SK-N-DZ (cell line): ENCODE results near the gene COPB1. TPM values are rescaled to one million over a fixed set of nuclear protein-coding genes. Genes with fewer than 3 reads are reported as not detected.
A peak's percentile ranks its signal among the peaks of the same experiment; 100 is the strongest.
"Not testable (repeated sequence)": the region's sequence is repeated elsewhere in the genome, so short reads cannot be mapped to it uniquely, and the experiment has no call there.

Source experiments
- DNase-seq: peaks from one replicate; pipeline ENCODE4 v3.0.0-alpha.2; 2015; ENCODE audit warnings: low spot score
- polyA plus RNA-seq, 2 experiments: library from polyadenylated mRNA; depleted of rRNA; stranded (reverse); fragments of >200 nt; gene quantifications; 2 replicates each; pipeline ENCODE4 v1.2.3, GENCODE V29; 2014

The COPB1 gene
- polyA plus RNA-seq (2014; cell fraction: cytosol; rRNA removed): 120 and 140 TPM in 2 replicates
- polyA plus RNA-seq (2014; cell fraction: nucleus; rRNA removed): 64.0 and 70.7 TPM in 2 replicates

GRCh38 chr11:14499560-14500180 lies at the start of gene COPB1:
COPB1 (minus strand) TSS chr11:14499811; CDS start chr11:14498928, 883 bp downstream.
- DNase-seq: peak; percentile 88

- no peak for DNase-seq
Observed at GRCh38 chr11:14547440-14547839, 47.8 kb upstream of the COPB1 start.

DNA sequence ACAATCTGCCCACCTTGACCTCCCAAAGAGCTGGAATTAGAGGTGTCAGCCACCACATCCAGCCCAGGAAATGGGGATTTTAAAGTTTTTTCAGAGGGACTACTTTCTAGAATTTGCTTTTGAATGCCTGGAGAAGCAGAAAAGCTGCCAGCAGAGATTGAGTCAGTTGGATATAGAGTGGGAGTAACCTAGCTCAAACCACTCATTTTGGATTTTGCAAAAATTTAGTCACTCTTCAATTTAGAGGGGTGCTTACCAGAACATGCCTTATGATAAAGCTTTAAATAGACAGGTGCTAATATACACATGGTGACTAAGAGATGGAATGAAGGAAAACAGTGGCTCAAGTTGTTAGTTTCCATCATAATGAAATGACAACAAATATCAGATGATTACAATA lies 47.1 kb upstream of the COPB1 start:
- no peak for DNase-seq

- no peak for DNase-seq
Observed at GRCh38 chr11:14544611-14545010, 45.0 kb upstream of the COPB1 start.

GRCh38 chr11:14543260-14543659 lies 43.6 kb upstream of the COPB1 start:
- DNase-seq: no peak

DNA sequence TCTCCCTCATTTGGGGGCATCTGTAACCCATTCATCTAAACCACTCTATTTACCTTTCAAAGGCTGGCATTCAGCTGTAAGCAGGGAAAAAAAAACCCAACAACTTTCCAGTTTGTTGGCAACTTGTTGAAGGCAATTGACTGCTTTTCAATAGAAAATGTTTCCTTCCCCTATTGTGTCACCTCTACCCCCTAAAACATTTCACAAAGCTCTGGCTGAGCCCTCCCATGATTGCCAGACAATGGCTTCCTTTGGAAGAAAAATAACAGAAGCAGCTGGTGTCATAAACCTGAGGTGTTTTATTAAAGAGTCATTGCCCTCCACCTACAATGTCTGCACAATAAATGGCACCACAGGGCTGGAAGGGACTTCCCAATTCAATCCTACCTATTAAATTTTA lies 42.7 kb upstream of the COPB1 start:
- DNase-seq: no peak

- no peak for DNase-seq
Observed at GRCh38 chr11:14541192-14541947, 41.8 kb upstream of the COPB1 start.

- no peak for DNase-seq
Observed at GRCh38 chr11:14539982-14540421, 40.4 kb upstream of the COPB1 start.

GRCh38 chr11:14538926-14539554 lies 39.4 kb upstream of the COPB1 start:
- DNase-seq: no peak

DNA sequence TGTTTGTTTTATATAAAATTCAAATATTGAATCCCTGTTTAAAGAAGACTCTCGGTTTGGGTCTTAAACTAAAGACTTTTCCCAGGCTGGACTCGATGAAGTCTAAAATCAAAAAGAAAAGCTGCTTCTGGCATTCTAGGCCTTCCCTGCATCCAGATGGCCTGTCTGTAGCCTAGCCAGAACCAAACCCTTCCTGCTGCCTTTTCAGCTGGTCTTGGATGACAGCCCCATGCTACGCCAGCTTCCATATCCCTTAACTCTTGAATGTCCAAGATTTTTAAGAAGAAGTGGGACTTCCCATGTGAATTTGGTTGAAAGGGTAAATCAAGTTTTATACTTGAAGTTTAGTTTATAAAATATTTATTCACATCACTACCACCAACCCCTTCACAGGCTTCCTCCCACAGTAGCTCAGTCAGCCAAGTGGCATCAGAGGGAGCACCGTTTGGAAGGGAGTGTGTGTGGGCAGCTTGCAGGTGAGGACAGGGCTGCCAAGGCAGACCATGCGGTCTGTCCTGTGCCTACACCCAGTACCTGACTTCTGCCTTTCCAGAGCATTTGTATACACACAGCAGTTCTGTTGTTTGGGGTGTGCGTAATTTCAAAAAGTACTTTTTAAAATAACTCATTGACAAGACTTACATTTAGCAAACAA lies 38.8 kb upstream of the COPB1 start:
- no peak for DNase-seq

DNA sequence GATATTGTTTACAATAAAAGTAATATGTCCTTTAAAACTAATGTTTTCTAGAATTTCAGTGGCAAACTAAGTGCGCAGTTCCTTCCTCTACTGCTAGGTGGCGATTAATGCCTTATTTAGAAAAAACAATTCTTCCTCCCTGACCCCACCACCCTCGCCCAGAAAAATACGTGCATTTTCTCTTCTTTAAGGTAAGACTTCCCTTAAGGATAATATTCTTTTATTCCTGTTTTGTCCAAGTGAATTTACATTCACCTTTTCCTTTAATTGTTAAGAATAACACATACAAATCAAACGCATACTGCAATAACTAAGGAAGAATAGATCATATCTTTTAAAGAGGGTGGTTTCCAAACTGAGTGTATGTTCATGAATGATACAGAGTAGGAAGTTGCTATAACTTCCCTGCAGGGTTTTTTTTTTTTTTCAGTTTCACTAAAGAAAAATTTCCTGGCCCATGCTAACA lies 37.6 kb upstream of the COPB1 start:
- peak; percentile 35 for DNase-seq

DNA sequence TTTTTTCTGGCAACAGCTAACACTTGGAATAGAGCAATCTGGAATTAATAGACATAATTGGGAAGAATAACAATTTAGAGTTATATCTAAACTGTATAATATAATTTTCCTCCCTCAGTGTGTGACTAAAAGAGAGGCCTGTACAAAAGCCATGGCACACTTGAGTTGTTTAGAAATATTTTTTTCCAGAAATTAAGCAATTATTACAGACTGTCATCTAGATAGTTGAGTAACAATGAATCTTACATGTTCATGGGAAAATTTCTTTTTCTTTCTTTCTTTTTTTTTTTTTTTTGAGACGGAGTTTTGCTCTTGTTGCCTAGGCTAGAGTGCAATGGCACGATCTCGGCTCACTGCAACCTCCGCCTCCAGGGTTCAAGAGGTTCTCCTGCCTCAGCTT lies 35.6 kb upstream of the COPB1 start:
- not testable (repeated sequence) for DNase-seq

GRCh38 chr11:14529951-14530350 lies 30.3 kb upstream of the COPB1 start:
- no peak for DNase-seq

DNA sequence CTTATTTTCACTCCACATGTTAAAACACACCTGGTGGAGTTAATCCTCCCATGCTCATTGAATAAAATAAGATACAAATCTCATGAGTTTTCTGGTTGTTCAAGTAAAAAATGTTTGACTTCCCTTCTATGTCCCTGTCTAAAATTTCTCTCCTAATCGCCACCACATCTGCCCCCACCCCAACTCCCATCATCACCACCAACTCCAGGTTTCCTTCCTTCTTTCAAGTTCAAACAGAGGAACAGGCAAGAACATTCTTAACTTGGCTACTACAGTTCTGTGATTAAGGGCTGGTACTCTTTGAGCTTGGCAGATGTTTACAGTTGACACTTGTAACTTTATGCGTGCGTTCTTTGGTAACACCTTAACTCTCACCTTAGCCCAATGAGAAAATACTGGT lies 29.7 kb upstream of the COPB1 start:
- DNase-seq: no peak

DNA sequence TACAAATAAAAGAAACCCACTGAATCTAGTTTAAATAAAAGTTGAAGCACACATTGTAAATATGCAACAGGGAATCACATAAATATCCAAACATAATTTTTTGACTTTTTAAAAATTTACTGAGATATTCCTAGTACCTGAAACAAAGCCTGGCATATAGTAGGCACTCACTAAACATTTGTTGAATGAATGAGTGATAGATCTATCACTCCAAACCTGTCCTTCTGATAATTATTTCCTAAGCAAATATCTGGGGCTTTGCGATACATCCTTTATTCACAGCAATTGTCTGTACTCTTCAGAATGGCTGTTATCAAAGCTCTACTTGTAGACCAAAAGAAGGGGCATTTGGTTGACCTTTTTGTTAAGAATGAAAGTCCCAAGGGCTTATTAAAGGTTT lies 23.2 kb upstream of the COPB1 start:
- DNase-seq: no peak

DNA sequence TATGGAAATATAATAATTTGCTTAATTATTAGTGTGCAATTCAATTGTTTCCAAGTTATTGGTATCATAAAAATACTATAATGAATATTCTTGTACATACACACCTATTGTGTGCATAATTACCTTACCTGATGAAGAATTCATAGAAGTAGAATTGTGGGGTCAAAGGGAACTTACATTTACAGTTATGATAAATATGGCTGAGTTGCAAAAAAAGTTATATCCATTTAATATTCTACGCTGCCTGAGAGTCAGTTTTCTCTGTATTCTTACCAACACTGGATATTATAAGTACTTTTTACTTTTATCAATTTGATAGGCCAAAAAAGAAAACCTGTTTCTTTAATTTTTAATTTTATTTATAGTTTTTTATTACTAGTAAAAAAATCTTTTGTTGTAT lies 22.6 kb upstream of the COPB1 start:
- no peak for DNase-seq

- no peak for DNase-seq
Observed at GRCh38 chr11:14520747-14521151, 21.1 kb upstream of the COPB1 start.

GRCh38 chr11:14519917-14520746 lies 20.5 kb upstream of the COPB1 start, which contains the start of gene PSMA1:
PSMA1 (minus strand) TSS chr11:14520386; CDS start chr11:14520299, 87 bp downstream.
- peak; percentile 97 for DNase-seq

DNA sequence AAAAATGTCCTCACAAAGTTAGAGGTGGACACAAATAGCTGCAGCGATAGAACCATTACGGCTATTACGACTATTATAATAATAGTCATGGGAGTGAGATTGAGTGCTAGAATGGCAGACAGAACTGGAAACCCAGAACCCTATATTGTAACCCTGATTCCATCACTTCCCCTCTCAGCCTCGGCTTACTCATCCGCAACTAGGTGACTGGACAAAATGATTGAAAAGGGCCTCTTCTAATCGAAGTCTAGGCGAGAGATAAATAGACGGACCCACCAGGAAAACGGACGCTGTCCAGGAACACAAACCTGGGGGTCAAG lies 19.9 kb upstream of the COPB1 start:
- no peak for DNase-seq

GRCh38 chr11:14518820-14519219 lies 19.2 kb upstream of the COPB1 start:
- no peak for DNase-seq

GRCh38 chr11:14513800-14514199 lies 14.2 kb upstream of the COPB1 start:
- no peak for DNase-seq
